HEK293 (cell line): Measurements from ENCODE around the gene HIPK2.
A peak's percentile ranks its signal among the peaks of the same experiment; 100 is the strongest.

Source experiments
- CTCF ChIA-PET: fragments of 350-600 bp; formaldehyde crosslinking; extraction: SDS; loops from one replicate; lab custom pipeline; 2021; ENCODE audit warnings: antibody characterized with exemption; lab: Yijun Ruan, JAX
- POLR2A ChIA-PET: fragments of 300-600 bp; formaldehyde crosslinking; extraction: SDS; loops from one replicate; lab custom pipeline; 2020; ENCODE audit warnings: antibody characterized with exemption, inconsistent platforms; lab: Yijun Ruan, JAX
- H3K27ac ChIP-seq: fragments of 200-500 bp; sonication (Bioruptor generic); 2 replicates; pipeline ENCODE4 v1.5.1; 2014; ENCODE audit warnings: low read depth, low read length, control low read depth, inconsistent platforms; ENCODE audit errors: extremely low read depth
- H3K36me3 ChIP-seq, 2 experiments: fragments of 200-500 bp in 1 of 2; sonication (Bioruptor generic) in 1 of 2; 1 replicate in 1 of 2; 2 replicates in 1 of 2; pipeline ENCODE4 v1.5.1; 2014 to 2017; ENCODE audit warnings: inconsistent platforms in 2 of 2, low read length in 2 of 2; ENCODE audit not compliant: control insufficient read depth in 2 of 2, insufficient read depth in 1 of 2
- H3K4me1 ChIP-seq: fragments of 200-500 bp; sonication (Bioruptor generic); 2 replicates; pipeline ENCODE4 v1.5.1; 2014; ENCODE audit warnings: mild to moderate bottlenecking, low read length, inconsistent platforms; ENCODE audit not compliant: control insufficient read depth, insufficient read depth
- H3K4me3 ChIP-seq: 2 replicates; pipeline ENCODE4 v1.5.1; 2011; ENCODE audit warnings: low read depth, mild to moderate bottlenecking, control low read depth, low read length, moderate library complexity
- H3K9me3 ChIP-seq: fragments of 200-500 bp; sonication (Bioruptor generic); 2 replicates; pipeline ENCODE4 v1.5.1; 2014; ENCODE audit warnings: low read depth, low read length, inconsistent platforms; ENCODE audit not compliant: control insufficient read depth, insufficient read depth
- EGR2 ChIP-seq: fragments of 450-650 bp; formaldehyde crosslinking; IDR thresholded peaks from 2 replicates; pipeline ENCODE4 v1.5.1; 2016; ENCODE audit warnings: low read depth, missing biosample characterization, missing genetic modification characterization
- KLF17 ChIP-seq: fragments of 450-650 bp; formaldehyde crosslinking; IDR thresholded peaks from 2 replicates; pipeline ENCODE4 v1.5.1; 2016; ENCODE audit warnings: missing biosample characterization, missing genetic modification characterization
- OVOL3 ChIP-seq: fragments of 450-650 bp; formaldehyde crosslinking; IDR thresholded peaks from 2 replicates; pipeline ENCODE4 v1.5.1; 2016; ENCODE audit warnings: missing biosample characterization, missing genetic modification characterization
- PATZ1 ChIP-seq: fragments of 450-650 bp; formaldehyde crosslinking; IDR thresholded peaks from 2 replicates; pipeline ENCODE4 v1.5.1; 2016; ENCODE audit warnings: missing biosample characterization, missing genetic modification characterization
- PRDM1 ChIP-seq: fragments of 450-650 bp; formaldehyde crosslinking; IDR thresholded peaks from 2 replicates; pipeline ENCODE4; 2016; ENCODE audit warnings: missing biosample characterization, missing genetic modification characterization
- SP7 ChIP-seq: fragments of 450-650 bp; formaldehyde crosslinking; IDR thresholded peaks from 2 replicates; pipeline ENCODE4 v1.5.1; 2016; ENCODE audit warnings: missing biosample characterization, missing genetic modification characterization
- WT1 ChIP-seq: fragments of 450-650 bp; formaldehyde crosslinking; IDR thresholded peaks from 2 replicates; pipeline ENCODE4 v1.5.1; 2016; ENCODE audit warnings: missing biosample characterization, missing genetic modification characterization
- ZBTB17 ChIP-seq: fragments of 450-650 bp; formaldehyde crosslinking; IDR thresholded peaks from 2 replicates; pipeline ENCODE4 v1.5.1; 2016; ENCODE audit warnings: missing biosample characterization, missing genetic modification characterization
- ZBTB20 ChIP-seq: fragments of 450-650 bp; formaldehyde crosslinking; IDR thresholded peaks from 2 replicates; pipeline ENCODE4 v1.5.1; 2016; ENCODE audit warnings: missing biosample characterization, missing genetic modification characterization
- ZBTB26 ChIP-seq: fragments of 450-650 bp; formaldehyde crosslinking; optimal IDR thresholded peaks from 2 replicates; pipeline ENCODE3; 2016; ENCODE audit warnings: missing biosample characterization, mild to moderate bottlenecking, missing genetic modification characterization
- ZNF133 ChIP-seq: fragments of 450-650 bp; formaldehyde crosslinking; IDR thresholded peaks from 2 replicates; pipeline ENCODE4 v1.5.1; 2016; ENCODE audit warnings: missing biosample characterization, missing genetic modification characterization
- ZNF335 ChIP-seq: fragments of 450-650 bp; formaldehyde crosslinking; conservative IDR thresholded peaks from 2 replicates; pipeline ENCODE4 v1.5.1; 2016; ENCODE audit warnings: missing biosample characterization, missing genetic modification characterization
- ZNF362 ChIP-seq: fragments of 450-650 bp; formaldehyde crosslinking; IDR thresholded peaks from 2 replicates; pipeline ENCODE4 v1.5.1; 2016; ENCODE audit warnings: missing biosample characterization, missing genetic modification characterization
- ZNF416 ChIP-seq: fragments of 450-650 bp; formaldehyde crosslinking; IDR thresholded peaks from 2 replicates; pipeline ENCODE4 v1.5.1; 2016; ENCODE audit warnings: missing biosample characterization, missing genetic modification characterization
- ZNF645 ChIP-seq: fragments of 450-650 bp; formaldehyde crosslinking; IDR thresholded peaks from 2 replicates; pipeline ENCODE4; 2016; ENCODE audit warnings: missing biosample characterization, missing genetic modification characterization
- ZNF791 ChIP-seq: fragments of 450-650 bp; formaldehyde crosslinking; IDR thresholded peaks from 2 replicates; pipeline ENCODE4 v1.5.1; 2016; ENCODE audit warnings: missing biosample characterization, missing genetic modification characterization
- ZNF792 ChIP-seq: fragments of 450-650 bp; formaldehyde crosslinking; IDR thresholded peaks from 2 replicates; pipeline ENCODE4 v1.5.1; 2016; ENCODE audit warnings: missing biosample characterization, missing genetic modification characterization
- ZNF830 ChIP-seq: fragments of 450-650 bp; IDR thresholded peaks from 2 replicates; pipeline ENCODE4 v1.5.0; 2018; ENCODE audit warnings: missing biosample characterization, missing genetic modification characterization, low read depth, mild to moderate bottlenecking, moderate library complexity

The HIPK2 gene

GRCh38 chr7:139784648-139785047 is 6.8 kb upstream of the HIPK2 start:
- no peak overlapping the region for H3K27ac ChIP-seq
- H3K36me3 ChIP-seq = no peaks in the 10 kb centered on the region
- ChIA-PET CTCF (interaction anchor here (1.1 kb wide), 1 partner anchor 134 kb away, joined by 3 read pairs; no protein-coding TSS in a partner anchor), POLR2A (no interaction called here)
- no peaks in the 10 kb centered on the region for H3K9me3 ChIP-seq
- H3K4me1 ChIP-seq = no peaks in the 10 kb centered on the region
- TF ChIP-seq EGR2 (tag by site-specific recombination) (0 out of 2 replicates have a peak, but pooled peaks have one; percentile 12), KLF17 (tag by site-specific recombination) (no peak), ZNF335 (tag by site-specific recombination) (peak; percentile 31; the same call in 1 of the 2 replicates)
- H3K4me3 ChIP-seq = no peak overlapping the region

- no peak overlapping the region for H3K4me3 ChIP-seq
- H3K27ac ChIP-seq = no peak overlapping the region
- TF ChIP-seq ZBTB17 (peak; percentile 80), WT1 (peak; percentile 57; the same call in 1 of the 2 replicates), SP7 (peak; percentile 48), ZNF362 (peak; percentile 62; the same call in 1 of the 2 replicates), ZNF792 (no peak), ZNF133 (tag by site-specific recombination) (no peak), PRDM1 (0 out of 2 replicates have a peak, but pooled peaks have one; percentile 19)
- CTCF ChIA-PET = interaction anchor here (0.7 to 0.8 kb wide), 2 partner anchors 13 to 219 kb away, joined by 3 to 6 read pairs; no protein-coding TSS in a partner anchor
- POLR2A ChIA-PET = interaction anchor here (1.0 kb wide), 1 partner anchor 137 kb away, joined by 4 read pairs; no protein-coding TSS in a partner anchor
- no peaks in the 10 kb centered on the region for H3K9me3 ChIP-seq
- H3K4me1 ChIP-seq = no peaks in the 10 kb centered on the region
- no peaks in the 10 kb centered on the region for H3K36me3 ChIP-seq
These were observed 6.0 kb upstream of the HIPK2 start for GRCh38 chr7:139783647-139784385.

- Histone ChIP-seq H3K4me1 (no peaks in the 10 kb centered on the region), H3K27ac (no peak overlapping the region), H3K36me3 (no peaks in the 10 kb centered on the region), H3K9me3 (no peaks in the 10 kb centered on the region)
- CTCF ChIA-PET = interaction anchor here (0.7 to 0.8 kb wide), 2 partner anchors 12 to 220 kb away, joined by 3 to 6 read pairs; no protein-coding TSS in a partner anchor
- no peak for TF ChIP-seq ZNF645
- no peak for TF ChIP-seq ZBTB20 (tag by site-specific recombination)
- TF ChIP-seq ZNF791 (tag by site-specific recombination) = no peak
- TF ChIP-seq, all 188 proteins: peak for 0
- no peak overlapping the region for H3K4me3 ChIP-seq
- POLR2A ChIA-PET = interaction anchor here (1.0 kb wide), 1 partner anchor 136 kb away, joined by 4 read pairs; no protein-coding TSS in a partner anchor
These were observed 5.1 kb upstream of the HIPK2 start for GRCh38 chr7:139782932-139783331.

- Histone ChIP-seq H3K9me3 (no peaks in the 10 kb centered on the region), H3K36me3 (no peaks in the 10 kb centered on the region), H3K27ac (peak overlapping the region; percentile 0; the same call in 1 of the 2 replicates), H3K4me3 (peak overlapping the region; percentile 71), H3K4me1 (no peaks in the 10 kb centered on the region)
- CTCF ChIA-PET = no interaction called here
- POLR2A ChIA-PET = no interaction called here
- TF ChIP-seq ZNF335 (tag by site-specific recombination) = peak; percentile 36; the same call in 1 of the 2 replicates
- no peak for TF ChIP-seq OVOL3 (tag by site-specific recombination)
- no peak for TF ChIP-seq ZNF133 (tag by site-specific recombination)
- TF ChIP-seq PATZ1 (tag by site-specific recombination) = peak; percentile 65; the same call in 1 of the 2 replicates
- peak; percentile 45 for TF ChIP-seq ZBTB26 (tag by site-specific recombination)
- no peak for TF ChIP-seq ZNF416 (tag by site-specific recombination)
- 0 out of 2 replicates have a peak, but pooled peaks have one; percentile 41 for TF ChIP-seq ZBTB17
- no peak for TF ChIP-seq ZNF830 (tag by site-specific recombination)
These were observed 486 bp downstream of the HIPK2 start for GRCh38 chr7:139777133-139777891.
